ENCODE measurements around the gene IGF2R. TPM values are rescaled to one million over a fixed set of nuclear protein-coding genes. Genes with fewer than 3 reads are reported as not detected.

Gene IGF2R
- total RNA-seq, 1 donor from 2014 or later = 35.1 TPM

DNA sequence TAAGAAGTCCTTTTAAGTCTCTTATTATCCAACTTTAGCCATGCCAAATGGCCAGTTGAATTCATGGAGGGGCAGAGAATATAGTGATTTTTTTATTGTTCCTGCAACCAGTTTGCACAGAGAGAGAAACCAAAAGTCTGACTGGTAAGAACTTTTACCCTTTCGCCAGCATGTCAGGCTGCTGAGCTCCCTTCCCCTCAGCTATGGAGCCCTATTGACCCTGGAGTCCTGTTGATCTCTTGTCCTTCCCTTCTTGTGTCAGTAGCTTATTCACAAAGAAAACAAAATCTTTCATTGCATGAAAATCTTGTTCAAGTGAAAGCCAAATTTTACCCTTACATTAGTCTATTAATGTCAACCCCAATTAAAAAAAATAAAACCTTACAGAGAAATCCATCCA, 151.2 kb downstream of the IGF2R start:
- H3K4me1 Mint-ChIP-seq = peaks cover 14% of the 10 kb centered on the region
- H3K27me3 Mint-ChIP-seq (ENCODE audit: insufficient read depth, low read depth) = peaks cover 4% of the 10 kb centered on the region
- Histone ChIP-seq H3K4me2 (no peak overlapping the region), H3K79me2 (ENCODE audit: low read depth) (no peaks in the 10 kb centered on the region), H3K4me3 (no peak overlapping the region), H3K36me3 (no peaks in the 10 kb centered on the region), H3K9me3 (ENCODE audit: low read depth) (no peaks in the 10 kb centered on the region), H3K4me1 (peaks cover 4% of the 10 kb centered on the region), H4K20me1 (ENCODE audit: low read depth) (no peaks in the 10 kb centered on the region), H2AFZ (replicated peaks) (no peak overlapping the region), H3K27me3 (no peaks in the 10 kb centered on the region), H3K27ac (no peak overlapping the region), H3K9ac (no peak overlapping the region), H3F3A (ENCODE audit: low read depth) (no peaks in the 10 kb centered on the region)
- H3K36me3 Mint-ChIP-seq = peaks cover 19% of the 10 kb centered on the region
- no peak overlapping the region for H3K4me3 Mint-ChIP-seq
- TF ChIP-seq EZH2 (IDR thresholded peaks at IDR 0.05) (no peak), EZH2phosphoT487 (IDR thresholded peaks at IDR 0.05) (no peak)
- TF ChIP-seq, protein P1, sequence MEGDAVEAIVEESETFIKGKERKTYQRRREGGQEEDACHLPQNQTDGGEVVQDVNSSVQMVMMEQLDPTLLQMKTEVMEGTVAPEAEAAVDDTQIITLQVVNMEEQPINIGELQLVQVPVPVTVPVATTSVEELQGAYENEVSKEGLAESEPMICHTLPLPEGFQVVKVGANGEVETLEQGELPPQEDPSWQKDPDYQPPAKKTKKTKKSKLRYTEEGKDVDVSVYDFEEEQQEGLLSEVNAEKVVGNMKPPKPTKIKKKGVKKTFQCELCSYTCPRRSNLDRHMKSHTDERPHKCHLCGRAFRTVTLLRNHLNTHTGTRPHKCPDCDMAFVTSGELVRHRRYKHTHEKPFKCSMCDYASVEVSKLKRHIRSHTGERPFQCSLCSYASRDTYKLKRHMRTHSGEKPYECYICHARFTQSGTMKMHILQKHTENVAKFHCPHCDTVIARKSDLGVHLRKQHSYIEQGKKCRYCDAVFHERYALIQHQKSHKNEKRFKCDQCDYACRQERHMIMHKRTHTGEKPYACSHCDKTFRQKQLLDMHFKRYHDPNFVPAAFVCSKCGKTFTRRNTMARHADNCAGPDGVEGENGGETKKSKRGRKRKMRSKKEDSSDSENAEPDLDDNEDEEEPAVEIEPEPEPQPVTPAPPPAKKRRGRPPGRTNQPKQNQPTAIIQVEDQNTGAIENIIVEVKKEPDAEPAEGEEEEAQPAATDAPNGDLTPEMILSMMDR (IDR thresholded peaks at IDR 0.05) = no peak
- H3K27ac Mint-ChIP-seq = no peak overlapping the region
- H3K9me3 Mint-ChIP-seq = peaks cover 3% of the 10 kb centered on the region
- DNase-seq (ENCODE audit: low spot score) = no peak

DNA sequence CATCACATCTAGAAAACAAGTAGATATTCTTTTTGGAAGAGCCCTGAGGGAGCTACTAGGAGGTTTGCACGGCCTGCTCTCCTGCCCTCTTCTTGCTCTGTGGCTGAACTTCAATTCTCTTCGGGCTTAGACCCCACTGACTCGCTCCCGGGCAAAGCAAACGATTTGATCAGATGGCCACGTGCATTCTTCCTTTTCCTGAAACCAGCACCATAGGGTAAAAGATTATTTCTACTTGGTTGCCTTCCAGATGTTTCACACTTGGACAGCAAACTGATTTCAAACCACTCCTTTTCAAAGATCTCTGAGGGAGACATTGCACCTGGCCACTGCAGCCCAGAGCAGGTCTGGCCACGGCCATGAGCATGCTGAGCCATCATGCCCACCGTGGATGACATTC, 152.7 kb downstream of the IGF2R start, which contains the start of gene SLC22A1:
TSS of gene SLC22A1 (plus strand) at position 258 of the 400 bp plus-strand sequence. CDS start at position 379, 121 bp downstream.
- no peak within 1 kb of the TSS for H3K4me2 ChIP-seq
- H3K9ac ChIP-seq = no peak within 1 kb of the TSS
- H3K9me3 Mint-ChIP-seq = peaks cover 3% of the 10 kb centered on the region
- H4K20me1 ChIP-seq (ENCODE audit: low read depth) = no peaks in the 10 kb centered on the region
- no peaks in the 10 kb centered on the region for H3F3A ChIP-seq (ENCODE audit: low read depth)
- no peaks in the 10 kb centered on the region for H3K9me3 ChIP-seq (ENCODE audit: low read depth)
- no peak within 1 kb of the TSS for H3K4me3 Mint-ChIP-seq
- TF ChIP-seq EZH2 (IDR thresholded peaks at IDR 0.05) (no peak), EZH2phosphoT487 (IDR thresholded peaks at IDR 0.05) (no peak)
- TF ChIP-seq, protein P1 (IDR thresholded peaks at IDR 0.05) = no peak
- H2AFZ ChIP-seq (replicated peaks) = no peak within 1 kb of the TSS
- peaks cover 14% of the 10 kb centered on the region for H3K4me1 Mint-ChIP-seq
- H3K79me2 ChIP-seq (ENCODE audit: low read depth) = no peaks in the 10 kb centered on the region
- peaks cover 4% of the 10 kb centered on the region for H3K4me1 ChIP-seq
- no peaks in the 10 kb centered on the region for H3K36me3 ChIP-seq
- DNase-seq (ENCODE audit: low spot score) = no peak
- no peak within 1 kb of the TSS for H3K4me3 ChIP-seq
- no peak within 1 kb of the TSS for H3K27ac Mint-ChIP-seq
- H3K27ac ChIP-seq = no peak within 1 kb of the TSS
- no peaks in the 10 kb centered on the region for H3K27me3 Mint-ChIP-seq (ENCODE audit: insufficient read depth, low read depth)
- no peaks in the 10 kb centered on the region for H3K27me3 ChIP-seq
- peaks cover 17% of the 10 kb centered on the region for H3K36me3 Mint-ChIP-seq

DNA sequence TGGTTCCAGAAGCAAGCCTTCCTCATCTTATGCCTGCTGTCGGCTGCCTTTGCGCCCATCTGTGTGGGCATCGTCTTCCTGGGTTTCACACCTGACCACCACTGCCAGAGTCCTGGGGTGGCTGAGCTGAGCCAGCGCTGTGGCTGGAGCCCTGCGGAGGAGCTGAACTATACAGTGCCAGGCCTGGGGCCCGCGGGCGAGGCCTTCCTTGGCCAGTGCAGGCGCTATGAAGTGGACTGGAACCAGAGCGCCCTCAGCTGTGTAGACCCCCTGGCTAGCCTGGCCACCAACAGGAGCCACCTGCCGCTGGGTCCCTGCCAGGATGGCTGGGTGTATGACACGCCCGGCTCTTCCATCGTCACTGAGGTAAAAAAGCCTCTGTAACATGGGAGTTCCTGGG, 153.1 kb downstream of the IGF2R start:
- no peaks in the 10 kb centered on the region for H3K27me3 ChIP-seq
- no peaks in the 10 kb centered on the region for H3K27me3 Mint-ChIP-seq (ENCODE audit: insufficient read depth, low read depth)
- H2AFZ ChIP-seq (replicated peaks) = no peak overlapping the region
- peaks cover 4% of the 10 kb centered on the region for H3K4me1 ChIP-seq
- H3K9me3 ChIP-seq (ENCODE audit: low read depth) = no peaks in the 10 kb centered on the region
- H3K27ac ChIP-seq = no peak overlapping the region
- peaks cover 14% of the 10 kb centered on the region for H3K4me1 Mint-ChIP-seq
- no peaks in the 10 kb centered on the region for H3F3A ChIP-seq (ENCODE audit: low read depth)
- H3K79me2 ChIP-seq (ENCODE audit: low read depth) = no peaks in the 10 kb centered on the region
- peaks cover 3% of the 10 kb centered on the region for H3K9me3 Mint-ChIP-seq
- H3K36me3 Mint-ChIP-seq = peaks cover 17% of the 10 kb centered on the region
- no peaks in the 10 kb centered on the region for H3K36me3 ChIP-seq
- no peaks in the 10 kb centered on the region for H4K20me1 ChIP-seq (ENCODE audit: low read depth)
- TF ChIP-seq, protein P1 (IDR thresholded peaks at IDR 0.05) = no peak
- no peak for TF ChIP-seq EZH2phosphoT487 (IDR thresholded peaks at IDR 0.05)
- no peak for TF ChIP-seq EZH2 (IDR thresholded peaks at IDR 0.05)
- DNase-seq (ENCODE audit: low spot score) = no peak
- no peak overlapping the region for H3K4me3 Mint-ChIP-seq
- H3K4me3 ChIP-seq = no peak overlapping the region
- no peak overlapping the region for H3K27ac Mint-ChIP-seq
- no peak overlapping the region for H3K4me2 ChIP-seq
- H3K9ac ChIP-seq = no peak overlapping the region

Data from neural progenitor cell (in vitro differentiated cells).